WTC11 (cell line): ENCODE measurements around the gene FHL1. TPM values are rescaled to one million over a fixed set of nuclear protein-coding genes. Genes with fewer than 3 reads are reported as not detected.

Experiments used
- ATAC-seq: fragments of 200-7000 bp; cut with Tn5 transposase; 2 replicates; pipeline ENCODE4 v1.10.0; 2021; ENCODE audit warnings: mild to moderate bottlenecking, moderate library complexity
- CTCF ChIA-PET: fragments of 300-600 bp; sonication (Branson Sonifier 250); formaldehyde crosslinking; loops from one replicate; lab custom pipeline; 2021; ENCODE audit warnings: antibody characterized with exemption; lab: Charles Lee
- POLR2A ChIA-PET: fragments of 350-600 bp; sonication (Branson Sonifier 250); formaldehyde crosslinking; loops from one replicate; lab custom pipeline; 2021; ENCODE audit warnings: antibody characterized with exemption; lab: Charles Lee
- DNase-seq: peaks from one replicate; pipeline ENCODE4 v3.0.0; 2021; ENCODE audit warnings: low spot score
- H3K27ac Mint-ChIP-seq: 2 replicates; pipeline ENCODE4 v1.8.0; 2021; ENCODE audit warnings: mixed read lengths
- H3K27me3 Mint-ChIP-seq: 2 replicates; pipeline ENCODE4 v1.8.0; 2021; ENCODE audit warnings: low read depth, mild to moderate bottlenecking, moderate library complexity, mixed read lengths
- H3K36me3 Mint-ChIP-seq: 2 replicates; pipeline ENCODE4 v1.8.0; 2021; ENCODE audit warnings: mixed read lengths
- H3K4me1 Mint-ChIP-seq: 2 replicates; pipeline ENCODE4 v1.8.0; 2022; ENCODE audit warnings: mixed read lengths
- H3K4me3 Mint-ChIP-seq: 2 replicates; pipeline ENCODE4 v1.8.0; 2021; ENCODE audit warnings: mild to moderate bottlenecking, moderate library complexity, mixed read lengths
- H3K9me3 Mint-ChIP-seq: 2 replicates; pipeline ENCODE4 v1.8.0; 2021; ENCODE audit warnings: mixed read lengths
- CREB1 ChIP-seq: sonication (generic); formaldehyde crosslinking; IDR thresholded peaks from 2 replicates; pipeline ENCODE4 v1.8.0; 2023; ENCODE audit warnings: mild to moderate bottlenecking, missing genetic modification reagents
- FOXP1 ChIP-seq: sonication (generic); formaldehyde crosslinking; IDR thresholded peaks from 2 replicates; pipeline ENCODE4 v1.8.0; 2022; ENCODE audit warnings: missing genetic modification reagents, mild to moderate bottlenecking, moderate library complexity, borderline replicate concordance
- GABPB1 ChIP-seq: sonication (generic); formaldehyde crosslinking; IDR thresholded peaks from 2 replicates; pipeline ENCODE4 v1.8.1; 2023; ENCODE audit warnings: mild to moderate bottlenecking, missing genetic modification reagents
- GRHL2 ChIP-seq: fragments of 250-450 bp; sonication (Bioruptor Pico); IDR thresholded peaks from 2 replicates; pipeline ENCODE4 v1.8.0; 2022; ENCODE audit warnings: mild to moderate bottlenecking, moderate library complexity; ENCODE audit not compliant: insufficient replicate concordance, severe bottlenecking
- KAT7 ChIP-seq: sonication (generic); formaldehyde crosslinking; IDR thresholded peaks from 2 replicates; pipeline ENCODE4 v1.8.1; 2023; ENCODE audit warnings: missing genetic modification reagents, mild to moderate bottlenecking, borderline replicate concordance
- MYBL2 ChIP-seq: sonication (generic); formaldehyde crosslinking; IDR thresholded peaks from 2 replicates; pipeline ENCODE4 v1.8.1; 2023; ENCODE audit warnings: mild to moderate bottlenecking, moderate library complexity, missing genetic modification reagents
- NR2C2 ChIP-seq: sonication (generic); formaldehyde crosslinking; IDR thresholded peaks from 2 replicates; pipeline ENCODE4 v1.8.0; 2022; ENCODE audit warnings: mild to moderate bottlenecking, missing genetic modification reagents
- NR3C1 ChIP-seq: sonication (generic); formaldehyde crosslinking; conservative IDR thresholded peaks from 2 replicates; pipeline ENCODE4 v1.8.1; 2023; ENCODE audit warnings: low read depth, mild to moderate bottlenecking, missing genetic modification reagents
- ZNF219 ChIP-seq: sonication (generic); formaldehyde crosslinking; IDR thresholded peaks from 2 replicates; pipeline ENCODE4 v1.8.0; 2023; ENCODE audit warnings: missing genetic modification reagents, mild to moderate bottlenecking, borderline replicate concordance
- ZNF396 ChIP-seq: fragments of 250-450 bp; sonication (Bioruptor Pico); IDR thresholded peaks from 2 replicates; pipeline ENCODE4 v1.8.0; 2021; ENCODE audit warnings: mild to moderate bottlenecking, moderate library complexity, borderline replicate concordance
- total RNA-seq: library from RNA; stranded (reverse); gene quantifications from 3 replicates; pipeline ENCODE4 v1.2.3, GENCODE V29; 2021
- TF ChIP-seq, protein P1 (sequence below): sonication (generic); formaldehyde crosslinking; IDR thresholded peaks from 2 replicates; pipeline ENCODE4 v1.8.1; 2023; ENCODE audit warnings: mild to moderate bottlenecking, moderate library complexity, missing genetic modification reagents
- TF ChIP-seq, protein P2 (sequence below): sonication (generic); formaldehyde crosslinking; IDR thresholded peaks from 2 replicates; pipeline ENCODE4 v1.8.0; 2022; ENCODE audit warnings: mild to moderate bottlenecking, missing genetic modification reagents
- TF ChIP-seq, protein P3 (sequence below): fragments of 250-450 bp; sonication (Bioruptor Pico); IDR thresholded peaks from 2 replicates; pipeline ENCODE4 v2.1.2; 2022; ENCODE audit warnings: mild to moderate bottlenecking, moderate library complexity
- TF ChIP-seq, protein P4 (sequence below): sonication (generic); formaldehyde crosslinking; conservative IDR thresholded peaks from 2 replicates; pipeline ENCODE4 v1.8.1; 2022; ENCODE audit warnings: mild to moderate bottlenecking, missing genetic modification reagents
- TF ChIP-seq, protein P5 (sequence below): sonication (generic); formaldehyde crosslinking; conservative IDR thresholded peaks from 2 replicates; pipeline ENCODE4 v1.8.1; 2023; ENCODE audit warnings: mild to moderate bottlenecking, low read depth, missing genetic modification reagents, moderate library complexity
- TF ChIP-seq, protein P6 (sequence below): fragments of 250-450 bp; sonication (Bioruptor Pico); IDR thresholded peaks from 2 replicates; pipeline ENCODE4 v1.9.0; 2021; ENCODE audit warnings: mild to moderate bottlenecking

The FHL1 gene
- total RNA-seq, 1 experiment from 2014 or later = 43.5 TPM

DNA sequence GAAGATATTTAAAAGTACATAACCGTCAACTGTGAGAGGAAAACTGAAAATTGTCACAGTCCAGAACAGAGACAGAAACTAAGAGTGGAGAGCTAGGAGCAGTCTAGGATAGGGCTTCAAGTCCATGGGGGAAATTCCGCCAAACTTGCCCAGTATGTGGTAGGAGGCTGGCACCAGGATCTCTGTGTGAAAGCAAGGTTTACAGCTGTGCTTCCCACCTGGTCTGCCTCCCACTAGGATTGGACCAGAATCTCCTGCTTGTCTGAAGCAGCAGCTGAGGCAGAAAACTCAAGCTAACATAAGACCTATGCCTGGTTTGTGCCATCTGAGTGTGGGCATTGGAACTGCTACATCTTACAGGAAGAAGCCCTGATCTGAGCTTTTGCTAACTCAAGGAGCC is 18.6 kb upstream of the FHL1 start:
- DNase-seq (no peak), ATAC-seq (no peak)
- no peaks in the 10 kb centered on the region for H3K36me3 Mint-ChIP-seq
- no peaks in the 10 kb centered on the region for H3K9me3 Mint-ChIP-seq
- H3K4me3 Mint-ChIP-seq = no peak overlapping the region
- H3K27ac Mint-ChIP-seq = no peak overlapping the region
- CTCF ChIA-PET = interaction anchor here (0.9 kb wide), 1 partner anchor 100 kb away, joined by 3 read pairs; no protein-coding TSS in a partner anchor
- TF ChIP-seq ZNF219 (CRISPR knock-in tag) = no peak
- TF ChIP-seq, protein P1, sequence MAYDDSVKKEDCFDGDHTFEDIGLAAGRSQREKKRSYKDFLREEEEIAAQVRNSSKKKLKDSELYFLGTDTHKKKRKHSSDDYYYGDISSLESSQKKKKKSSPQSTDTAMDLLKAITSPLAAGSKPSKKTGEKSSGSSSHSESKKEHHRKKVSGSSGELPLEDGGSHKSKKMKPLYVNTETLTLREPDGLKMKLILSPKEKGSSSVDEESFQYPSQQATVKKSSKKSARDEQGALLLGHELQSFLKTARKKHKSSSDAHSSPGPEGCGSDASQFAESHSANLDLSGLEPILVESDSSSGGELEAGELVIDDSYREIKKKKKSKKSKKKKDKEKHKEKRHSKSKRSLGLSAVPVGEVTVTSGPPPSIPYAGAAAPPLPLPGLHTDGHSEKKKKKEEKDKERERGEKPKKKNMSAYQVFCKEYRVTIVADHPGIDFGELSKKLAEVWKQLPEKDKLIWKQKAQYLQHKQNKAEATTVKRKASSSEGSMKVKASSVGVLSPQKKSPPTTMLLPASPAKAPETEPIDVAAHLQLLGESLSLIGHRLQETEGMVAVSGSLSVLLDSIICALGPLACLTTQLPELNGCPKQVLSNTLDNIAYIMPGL (CRISPR knock-in tag) = no peak
- TF ChIP-seq, all 79 proteins: peak for 0
- Mint-ChIP-seq H3K4me1 (no peaks in the 10 kb centered on the region), H3K27me3 (no peaks in the 10 kb centered on the region; the same call in 1 of the 2 replicates)
- POLR2A ChIA-PET = no interaction called here

DNA sequence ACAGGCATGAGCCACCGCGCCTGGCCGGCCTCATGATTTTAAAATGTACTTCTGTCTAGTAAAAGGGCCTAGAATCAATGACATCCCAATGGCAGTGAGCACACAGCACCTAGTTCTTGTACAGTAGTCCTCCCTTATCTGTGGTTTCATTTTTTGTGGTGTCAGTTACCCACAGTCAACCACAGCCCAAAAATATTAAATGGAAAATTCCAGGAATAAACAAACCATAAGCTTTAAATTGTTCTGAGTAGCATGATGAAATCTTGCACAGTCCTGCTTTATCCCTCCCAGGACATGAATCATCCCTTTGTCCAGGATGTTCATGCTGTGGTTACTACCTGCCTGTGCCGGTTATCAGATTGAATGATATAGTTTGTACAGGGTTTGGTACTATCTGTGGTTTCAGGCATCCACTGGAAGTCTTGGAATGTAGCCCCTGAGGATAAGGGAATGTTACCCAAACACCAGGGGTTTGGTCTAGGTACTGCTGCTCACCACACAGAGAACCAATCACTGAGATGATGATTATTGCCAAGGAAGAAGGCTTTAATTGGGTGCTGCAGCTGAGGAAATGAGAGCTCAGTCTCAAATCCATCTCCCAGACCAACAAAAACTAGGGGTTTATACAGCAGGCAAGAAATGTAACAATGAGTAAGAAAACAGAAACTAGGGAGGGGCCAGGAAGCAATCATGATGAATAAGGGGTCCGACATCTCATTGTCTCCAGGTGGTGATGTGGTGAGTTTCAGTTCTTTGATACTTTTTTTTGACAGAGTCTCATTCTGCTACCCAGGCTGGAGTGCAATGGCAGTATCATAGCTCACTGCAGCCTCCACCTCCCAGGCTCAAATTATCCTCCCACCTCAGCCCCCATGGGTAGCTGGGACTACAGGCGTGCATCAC is 16.2 kb upstream of the FHL1 start:
- POLR2A ChIA-PET = no interaction called here
- CTCF ChIA-PET = interaction anchor here (1.0 kb wide), 1 partner anchor 78 kb away, joined by 3 read pairs; no protein-coding TSS in a partner anchor
- ATAC-seq = no peak
- Mint-ChIP-seq H3K4me1 (no peaks in the 10 kb centered on the region), H3K27me3 (no peaks in the 10 kb centered on the region), H3K27ac (no peak overlapping the region), H3K36me3 (no peaks in the 10 kb centered on the region), H3K4me3 (no peak overlapping the region), H3K9me3 (no peaks in the 10 kb centered on the region)
- no peak for TF ChIP-seq GRHL2 (CRISPR knock-in tag)
- peak; percentile 92 for TF ChIP-seq GABPB1 (CRISPR knock-in tag)
- DNase-seq = no peak

DNA sequence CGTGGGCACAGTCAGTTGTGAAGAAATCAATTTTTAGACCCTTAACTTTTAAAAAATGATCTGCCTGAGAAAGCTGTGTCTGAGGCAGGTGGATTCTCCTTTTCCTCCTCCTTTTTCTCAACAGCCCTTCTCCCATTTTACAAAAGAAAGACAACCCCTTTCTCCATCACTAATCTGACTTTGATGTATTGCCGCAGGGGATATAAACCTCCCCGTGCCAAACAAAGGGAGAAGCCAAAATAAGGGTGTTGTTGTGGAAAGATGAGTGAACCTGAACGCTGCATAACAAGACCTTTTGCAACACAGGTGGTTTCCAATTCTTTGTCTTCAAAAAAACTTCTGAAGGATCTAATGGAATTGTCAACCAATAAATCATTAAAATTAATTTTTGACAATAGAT is 8.4 kb upstream of the FHL1 start:
- H3K4me3 Mint-ChIP-seq = no peak overlapping the region
- DNase-seq (no peak), ATAC-seq (no peak)
- ChIA-PET CTCF (no interaction called here), POLR2A (no interaction called here)
- peaks cover 2% of the 10 kb centered on the region for H3K27me3 Mint-ChIP-seq
- H3K36me3 Mint-ChIP-seq = no peaks in the 10 kb centered on the region
- peaks cover 10% of the 10 kb centered on the region for H3K4me1 Mint-ChIP-seq
- no peaks in the 10 kb centered on the region for H3K9me3 Mint-ChIP-seq
- no peak overlapping the region for H3K27ac Mint-ChIP-seq
- no peak for TF ChIP-seq KAT7 (CRISPR knock-in tag)
- TF ChIP-seq, protein P2, sequence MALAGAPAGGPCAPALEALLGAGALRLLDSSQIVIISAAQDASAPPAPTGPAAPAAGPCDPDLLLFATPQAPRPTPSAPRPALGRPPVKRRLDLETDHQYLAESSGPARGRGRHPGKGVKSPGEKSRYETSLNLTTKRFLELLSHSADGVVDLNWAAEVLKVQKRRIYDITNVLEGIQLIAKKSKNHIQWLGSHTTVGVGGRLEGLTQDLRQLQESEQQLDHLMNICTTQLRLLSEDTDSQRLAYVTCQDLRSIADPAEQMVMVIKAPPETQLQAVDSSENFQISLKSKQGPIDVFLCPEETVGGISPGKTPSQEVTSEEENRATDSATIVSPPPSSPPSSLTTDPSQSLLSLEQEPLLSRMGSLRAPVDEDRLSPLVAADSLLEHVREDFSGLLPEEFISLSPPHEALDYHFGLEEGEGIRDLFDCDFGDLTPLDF = no peak
- no peak for TF ChIP-seq FOXP1
- no peak for TF ChIP-seq MYBL2 (CRISPR knock-in tag)
- TF ChIP-seq, protein P3, sequence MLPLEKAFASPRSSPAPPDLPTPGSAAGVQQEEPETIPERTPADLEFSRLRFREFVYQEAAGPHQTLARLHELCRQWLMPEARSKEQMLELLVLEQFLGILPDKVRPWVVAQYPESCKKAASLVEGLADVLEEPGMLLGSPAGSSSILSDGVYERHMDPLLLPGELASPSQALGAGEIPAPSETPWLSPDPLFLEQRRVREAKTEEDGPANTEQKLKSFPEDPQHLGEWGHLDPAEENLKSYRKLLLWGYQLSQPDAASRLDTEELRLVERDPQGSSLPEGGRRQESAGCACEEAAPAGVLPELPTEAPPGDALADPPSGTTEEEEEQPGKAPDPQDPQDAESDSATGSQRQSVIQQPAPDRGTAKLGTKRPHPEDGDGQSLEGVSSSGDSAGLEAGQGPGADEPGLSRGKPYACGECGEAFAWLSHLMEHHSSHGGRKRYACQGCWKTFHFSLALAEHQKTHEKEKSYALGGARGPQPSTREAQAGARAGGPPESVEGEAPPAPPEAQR = no peak
- TF ChIP-seq, protein P4, sequence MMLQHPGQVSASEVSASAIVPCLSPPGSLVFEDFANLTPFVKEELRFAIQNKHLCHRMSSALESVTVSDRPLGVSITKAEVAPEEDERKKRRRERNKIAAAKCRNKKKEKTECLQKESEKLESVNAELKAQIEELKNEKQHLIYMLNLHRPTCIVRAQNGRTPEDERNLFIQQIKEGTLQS (CRISPR knock-in tag) = no peak
- no peak for TF ChIP-seq CREB1
- no peak for TF ChIP-seq NR2C2
- TF ChIP-seq, protein P5, sequence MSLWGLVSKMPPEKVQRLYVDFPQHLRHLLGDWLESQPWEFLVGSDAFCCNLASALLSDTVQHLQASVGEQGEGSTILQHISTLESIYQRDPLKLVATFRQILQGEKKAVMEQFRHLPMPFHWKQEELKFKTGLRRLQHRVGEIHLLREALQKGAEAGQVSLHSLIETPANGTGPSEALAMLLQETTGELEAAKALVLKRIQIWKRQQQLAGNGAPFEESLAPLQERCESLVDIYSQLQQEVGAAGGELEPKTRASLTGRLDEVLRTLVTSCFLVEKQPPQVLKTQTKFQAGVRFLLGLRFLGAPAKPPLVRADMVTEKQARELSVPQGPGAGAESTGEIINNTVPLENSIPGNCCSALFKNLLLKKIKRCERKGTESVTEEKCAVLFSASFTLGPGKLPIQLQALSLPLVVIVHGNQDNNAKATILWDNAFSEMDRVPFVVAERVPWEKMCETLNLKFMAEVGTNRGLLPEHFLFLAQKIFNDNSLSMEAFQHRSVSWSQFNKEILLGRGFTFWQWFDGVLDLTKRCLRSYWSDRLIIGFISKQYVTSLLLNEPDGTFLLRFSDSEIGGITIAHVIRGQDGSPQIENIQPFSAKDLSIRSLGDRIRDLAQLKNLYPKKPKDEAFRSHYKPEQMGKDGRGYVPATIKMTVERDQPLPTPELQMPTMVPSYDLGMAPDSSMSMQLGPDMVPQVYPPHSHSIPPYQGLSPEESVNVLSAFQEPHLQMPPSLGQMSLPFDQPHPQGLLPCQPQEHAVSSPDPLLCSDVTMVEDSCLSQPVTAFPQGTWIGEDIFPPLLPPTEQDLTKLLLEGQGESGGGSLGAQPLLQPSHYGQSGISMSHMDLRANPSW (CRISPR knock-in tag) = no peak
- no peak for TF ChIP-seq GRHL2 (CRISPR knock-in tag)
- TF ChIP-seq ZNF396 (CRISPR knock-in tag) = no peak
- TF ChIP-seq NR3C1 = no peak
- TF ChIP-seq, protein P6, sequence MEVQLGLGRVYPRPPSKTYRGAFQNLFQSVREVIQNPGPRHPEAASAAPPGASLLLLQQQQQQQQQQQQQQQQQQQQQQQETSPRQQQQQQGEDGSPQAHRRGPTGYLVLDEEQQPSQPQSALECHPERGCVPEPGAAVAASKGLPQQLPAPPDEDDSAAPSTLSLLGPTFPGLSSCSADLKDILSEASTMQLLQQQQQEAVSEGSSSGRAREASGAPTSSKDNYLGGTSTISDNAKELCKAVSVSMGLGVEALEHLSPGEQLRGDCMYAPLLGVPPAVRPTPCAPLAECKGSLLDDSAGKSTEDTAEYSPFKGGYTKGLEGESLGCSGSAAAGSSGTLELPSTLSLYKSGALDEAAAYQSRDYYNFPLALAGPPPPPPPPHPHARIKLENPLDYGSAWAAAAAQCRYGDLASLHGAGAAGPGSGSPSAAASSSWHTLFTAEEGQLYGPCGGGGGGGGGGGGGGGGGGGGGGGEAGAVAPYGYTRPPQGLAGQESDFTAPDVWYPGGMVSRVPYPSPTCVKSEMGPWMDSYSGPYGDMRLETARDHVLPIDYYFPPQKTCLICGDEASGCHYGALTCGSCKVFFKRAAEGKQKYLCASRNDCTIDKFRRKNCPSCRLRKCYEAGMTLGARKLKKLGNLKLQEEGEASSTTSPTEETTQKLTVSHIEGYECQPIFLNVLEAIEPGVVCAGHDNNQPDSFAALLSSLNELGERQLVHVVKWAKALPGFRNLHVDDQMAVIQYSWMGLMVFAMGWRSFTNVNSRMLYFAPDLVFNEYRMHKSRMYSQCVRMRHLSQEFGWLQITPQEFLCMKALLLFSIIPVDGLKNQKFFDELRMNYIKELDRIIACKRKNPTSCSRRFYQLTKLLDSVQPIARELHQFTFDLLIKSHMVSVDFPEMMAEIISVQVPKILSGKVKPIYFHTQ (CRISPR knock-in tag) = no peak
- TF ChIP-seq, protein P1 (CRISPR knock-in tag) = no peak
